Activated T-helper 9 cell treated with anti-CD3 and anti-CD28 coated beads, Interleukin-2, amount 50 U/mL, for 16 hours (primary cell): ENCODE results near the gene DHX40.
"Not testable (repeated sequence)": the region's sequence is repeated elsewhere in the genome, so short reads cannot be mapped to it uniquely, and the experiment has no call there.

Experiments used
- DNase-seq: peaks from one replicate; pipeline ENCODE4 v3.0.0-alpha.2; 2020; ENCODE audit warnings: low read depth

The DHX40 gene

DNA sequence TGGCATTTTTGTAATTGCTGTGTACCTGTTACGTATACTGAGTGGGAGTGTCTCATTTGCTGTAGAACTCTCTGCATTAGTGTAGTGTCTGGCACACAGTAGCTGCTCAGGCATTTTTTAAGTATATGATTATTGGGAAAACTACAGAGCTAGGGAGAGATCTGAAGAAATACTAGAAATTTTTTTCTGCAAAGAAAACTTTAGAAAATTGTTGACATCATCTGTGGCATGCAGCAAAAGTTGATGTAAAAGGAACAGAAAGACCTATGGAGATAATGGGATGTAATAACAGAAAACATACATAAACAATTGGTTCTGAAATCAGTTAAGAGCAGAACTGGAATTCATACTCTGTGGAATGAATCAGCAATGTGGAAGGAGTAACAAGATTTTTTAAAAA lies 65.9 kb downstream of the DHX40 start:
- DNase-seq, result no peak

DNA sequence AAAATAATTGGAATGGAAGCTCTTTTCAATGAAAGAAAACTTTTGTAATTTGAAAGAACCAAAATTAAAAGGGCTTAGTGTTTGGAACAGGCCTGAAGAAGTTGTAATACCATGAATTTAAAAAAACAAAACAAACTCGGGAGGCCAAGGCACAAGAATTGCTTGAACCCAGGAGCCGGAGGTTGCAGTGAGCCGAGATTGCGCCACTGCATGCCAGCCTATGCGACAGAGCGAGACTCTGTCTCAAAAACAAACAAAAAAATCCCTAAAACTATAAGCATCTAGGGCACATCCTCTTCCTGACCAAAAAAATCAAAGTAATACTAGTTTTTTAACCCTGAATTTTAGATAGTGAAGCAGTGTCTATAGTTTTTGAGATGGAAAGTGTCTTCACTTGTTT lies 67.0 kb downstream of the DHX40 start:
- DNase-seq, result no peak

DNA sequence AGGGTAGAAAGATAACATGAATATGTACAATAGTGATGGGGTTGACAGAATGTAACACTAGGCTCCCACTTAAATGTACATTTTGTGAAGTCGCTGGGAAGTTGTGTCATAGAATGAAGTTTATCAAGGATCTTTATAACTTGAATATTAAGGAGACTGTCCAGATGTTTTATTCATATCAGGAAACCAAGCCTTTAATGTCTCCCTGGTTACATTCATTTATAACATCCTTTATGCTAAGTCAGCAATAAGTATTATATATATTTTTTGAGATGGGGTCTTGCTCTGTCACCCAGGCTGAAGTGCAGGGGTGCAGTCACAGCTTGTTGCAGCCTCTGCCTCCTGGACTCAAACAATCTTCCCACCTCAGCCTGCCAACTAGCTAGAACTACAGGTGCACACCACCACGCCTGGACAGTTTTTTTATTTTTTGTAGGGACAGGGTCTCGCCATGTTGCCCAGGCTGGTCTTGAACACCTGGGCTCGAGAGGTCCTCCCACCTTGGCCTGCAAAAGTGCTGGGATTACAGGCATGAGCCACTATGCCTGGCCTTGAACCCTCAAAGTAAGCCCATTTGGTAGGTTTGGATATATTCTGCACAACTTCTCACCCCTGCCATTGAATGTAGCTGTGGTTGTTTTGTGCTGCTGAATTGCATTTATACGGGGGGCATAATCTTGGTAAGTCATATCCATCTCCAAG lies 68.4 kb downstream of the DHX40 start:
- no peak for DNase-seq

DNA sequence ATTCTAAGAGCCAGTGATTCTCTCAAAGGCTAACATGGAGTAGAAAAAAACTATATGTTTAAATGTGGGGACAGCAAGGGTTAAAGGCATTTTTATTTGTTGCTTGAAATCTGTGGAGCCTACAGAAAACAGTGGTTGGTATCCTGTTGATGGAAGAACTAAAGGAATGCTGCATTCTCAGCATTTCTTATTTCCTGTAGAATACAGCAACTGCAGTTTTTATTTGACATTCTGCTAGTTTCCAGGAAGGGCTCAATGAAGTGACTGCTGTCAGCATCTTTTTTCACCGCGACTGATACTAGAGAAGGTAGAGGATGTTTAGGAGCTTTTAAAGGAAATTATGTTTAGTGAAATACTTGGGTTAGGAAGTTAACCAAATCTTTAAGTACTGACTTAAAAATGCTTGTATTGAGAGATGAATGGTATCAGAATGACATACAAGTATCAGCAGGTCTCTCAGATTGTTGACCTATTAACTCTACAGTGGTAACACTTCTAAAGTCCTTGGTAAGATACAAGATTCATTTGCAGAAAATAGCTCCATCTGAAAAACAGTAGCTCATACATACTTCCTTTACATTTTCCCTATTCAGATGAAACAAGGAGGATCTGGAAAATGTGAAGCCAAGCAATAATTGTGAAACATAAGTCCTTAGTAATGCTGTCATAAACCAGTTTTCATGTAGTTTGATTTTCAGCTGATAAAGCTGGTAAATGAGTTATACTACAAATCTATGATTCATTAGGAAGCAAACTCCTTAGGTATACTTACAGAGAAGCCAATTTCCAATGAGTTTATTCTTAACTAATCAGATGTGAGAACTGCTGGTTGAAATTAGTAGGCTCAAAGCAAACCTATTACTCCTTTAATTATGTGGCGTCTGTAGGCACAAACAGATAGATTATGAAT lies 69.5 kb downstream of the DHX40 start:
- no peak for DNase-seq

DNA sequence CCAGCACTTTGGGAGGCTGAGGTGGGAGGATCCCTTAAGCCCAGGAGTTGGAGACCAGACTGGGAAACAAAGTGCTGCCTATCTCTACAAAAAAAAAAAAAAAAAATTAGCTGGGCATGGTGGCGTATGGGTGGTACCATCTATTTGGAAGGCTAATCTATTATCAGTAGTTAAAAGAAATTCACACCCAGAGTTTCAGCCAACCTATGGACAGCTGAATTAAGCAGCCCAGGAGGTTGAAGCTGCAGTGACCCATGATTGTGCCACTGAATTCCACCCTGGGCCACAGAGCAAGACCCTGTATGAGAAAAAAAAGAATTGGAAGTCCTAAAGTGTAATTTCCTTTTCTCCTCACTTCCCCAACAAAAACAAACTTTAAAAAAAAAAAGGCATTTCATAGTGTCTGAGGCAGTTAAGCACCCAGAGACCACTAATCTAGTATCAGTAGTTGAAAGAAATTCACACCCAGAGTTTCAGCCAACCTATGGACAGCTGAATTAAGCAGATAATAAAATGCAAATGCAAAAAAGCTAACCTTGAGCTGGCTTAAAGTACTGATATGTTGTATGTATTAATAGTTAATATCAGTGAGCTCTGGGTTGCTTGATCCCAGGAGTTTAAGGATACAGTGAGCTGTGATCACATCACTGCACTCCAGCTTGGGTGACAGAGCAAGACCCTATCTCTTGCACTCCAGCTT lies 72.4 kb downstream of the DHX40 start:
- DNase-seq, result no peak

DNA sequence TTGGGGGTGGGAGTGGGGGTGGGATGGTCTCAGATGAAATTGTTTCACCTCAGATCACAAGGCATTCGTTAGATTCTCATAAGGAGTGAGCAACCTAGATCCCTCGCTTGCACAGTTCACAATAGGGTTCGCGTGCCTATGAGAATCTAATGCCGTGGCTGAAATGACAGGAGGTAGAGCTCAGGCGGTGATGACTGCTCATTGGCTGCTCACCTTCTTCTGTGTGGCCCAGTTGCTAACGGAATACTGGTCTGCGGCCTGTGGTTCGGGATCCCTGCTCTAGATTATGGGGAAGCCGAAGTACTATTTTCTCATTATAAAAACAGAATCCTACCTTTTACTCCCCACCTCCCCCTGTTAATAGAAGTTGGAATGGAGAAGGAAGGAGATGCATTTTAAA lies 73.1 kb downstream of the DHX40 start:
- DNase-seq, result no peak

DNA sequence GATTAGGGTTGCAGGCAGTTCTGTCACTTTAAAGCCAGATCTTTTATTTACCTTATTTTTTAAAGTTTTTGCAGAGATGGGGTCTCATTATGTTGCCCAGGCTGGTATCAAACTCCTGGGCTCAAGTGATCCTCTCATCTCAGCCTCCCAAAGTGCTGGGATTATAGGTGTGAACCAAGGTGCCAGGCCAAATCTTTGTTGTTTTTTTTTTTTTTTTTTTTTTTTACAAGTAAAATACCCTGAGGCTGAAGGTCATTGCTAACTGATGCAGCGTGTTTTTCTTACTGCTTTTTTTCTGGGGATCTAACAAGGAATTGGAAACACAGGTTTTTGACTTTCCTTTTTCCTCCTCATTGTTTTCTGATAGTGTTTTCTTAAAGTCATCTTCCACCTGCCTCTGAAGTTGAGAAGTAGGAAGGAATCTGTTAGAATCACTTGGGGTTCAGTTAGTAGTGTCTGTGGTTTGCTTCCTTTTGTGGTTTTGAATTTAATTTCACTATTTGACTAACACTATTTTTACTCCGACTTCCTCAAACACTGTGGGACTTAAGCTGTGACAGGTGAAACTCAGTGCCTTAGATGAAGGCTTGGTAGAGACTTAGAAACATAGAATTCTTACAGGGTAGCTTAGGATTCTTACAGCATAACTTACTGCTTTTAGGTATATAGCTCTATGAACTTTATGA lies 76.5 kb downstream of the DHX40 start:
- no peak for DNase-seq

DNA sequence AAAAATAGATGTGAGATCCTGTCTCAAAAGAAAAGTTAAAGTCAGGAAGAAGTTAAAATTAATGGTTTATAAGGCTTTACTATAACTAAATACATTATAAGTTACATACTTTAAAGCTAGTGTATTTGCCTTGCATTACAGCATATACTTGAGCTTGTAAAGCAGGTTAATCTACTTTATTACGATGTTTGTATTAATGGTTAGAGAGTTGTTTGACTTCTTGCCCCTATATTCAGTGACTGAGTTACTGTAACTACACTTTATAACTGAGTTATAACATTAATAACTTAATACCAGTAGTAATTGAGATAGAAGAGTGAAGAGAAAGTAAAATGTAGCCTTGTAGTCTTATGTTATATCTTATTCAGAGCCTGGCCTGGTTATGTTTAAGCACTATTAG lies 77.2 kb downstream of the DHX40 start:
- no peak for DNase-seq

DNA sequence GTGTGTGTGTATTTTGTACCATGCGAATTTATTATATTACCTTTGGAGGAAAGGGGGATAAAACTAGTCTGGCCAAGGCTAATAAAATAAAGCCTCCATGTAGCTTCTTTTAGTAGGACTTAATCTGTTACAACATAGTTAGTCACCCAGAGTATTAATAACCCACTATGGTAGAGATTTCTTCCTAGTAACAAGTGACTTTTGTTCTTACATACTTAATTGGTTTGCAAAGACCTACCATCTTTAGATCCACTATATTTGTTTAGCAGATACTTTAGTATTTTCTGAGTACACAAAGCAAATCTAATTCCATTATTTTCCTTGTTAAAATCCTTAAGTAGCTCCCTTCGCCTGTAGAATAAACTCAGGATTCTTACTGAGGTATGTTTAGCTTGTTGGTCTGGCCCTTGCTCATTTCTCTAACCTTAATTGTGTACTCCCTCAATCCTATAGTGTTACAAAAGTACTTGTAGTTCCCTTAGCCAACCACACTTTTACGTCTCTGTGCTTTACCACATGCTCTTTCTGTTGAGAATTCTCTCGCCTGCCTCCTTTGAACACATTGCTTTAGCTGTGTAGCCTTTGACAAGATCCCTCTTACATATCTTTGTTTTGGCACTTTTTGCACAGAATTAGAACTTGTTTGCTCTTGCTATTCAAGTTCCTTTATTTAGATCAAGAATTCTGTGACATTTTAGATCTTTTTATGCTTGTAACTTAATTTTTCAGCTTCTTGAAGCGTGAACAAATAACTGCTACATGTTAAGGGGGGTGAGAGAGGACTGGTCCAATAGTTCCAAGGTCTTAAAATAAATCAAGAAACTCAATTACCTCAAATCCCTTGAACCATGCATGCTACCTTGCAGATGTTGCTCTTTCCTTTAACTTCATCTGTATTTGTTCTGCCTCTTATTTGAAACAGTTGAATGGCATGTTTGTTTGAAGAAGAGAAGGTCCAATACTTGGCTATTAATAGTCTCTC lies 78.0 kb downstream of the DHX40 start:
- no peak for DNase-seq

DNA sequence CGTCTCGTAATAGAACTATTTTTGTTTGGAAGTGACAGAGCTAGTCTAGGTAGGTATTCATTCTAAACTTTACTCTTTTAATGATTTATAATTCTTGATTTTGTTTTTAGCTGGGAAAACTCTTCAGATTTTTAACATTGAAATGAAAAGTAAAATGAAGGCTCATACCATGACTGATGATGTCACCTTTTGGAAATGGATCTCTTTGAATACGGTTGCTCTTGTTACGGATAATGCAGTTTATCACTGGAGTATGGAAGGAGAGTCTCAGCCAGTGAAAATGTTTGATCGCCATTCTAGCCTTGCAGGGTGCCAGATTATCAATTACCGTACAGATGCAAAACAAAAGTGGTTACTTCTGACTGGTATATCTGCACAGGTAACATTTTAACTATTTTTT lies 81.9 kb downstream of the DHX40 start:
- DNase-seq, result no peak

DNA sequence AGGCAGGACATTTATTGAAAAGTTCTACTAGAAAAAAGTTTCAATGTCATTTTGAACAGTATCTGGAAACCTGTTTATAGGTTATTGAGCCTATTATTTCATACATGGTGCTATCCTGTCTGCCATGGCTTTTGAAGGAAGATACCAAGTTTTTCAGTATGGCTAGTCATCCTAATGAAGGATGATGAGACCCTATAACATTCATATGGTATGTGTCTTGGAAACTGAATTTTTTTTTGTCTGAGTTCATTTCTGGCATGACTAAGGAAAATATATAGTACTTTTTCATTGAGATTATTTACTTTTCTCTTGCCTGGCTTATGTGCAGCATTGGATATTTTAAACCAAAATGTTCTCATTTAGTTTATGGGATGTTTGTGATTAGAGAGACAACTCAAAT lies 84.5 kb downstream of the DHX40 start:
- no peak for DNase-seq

DNA sequence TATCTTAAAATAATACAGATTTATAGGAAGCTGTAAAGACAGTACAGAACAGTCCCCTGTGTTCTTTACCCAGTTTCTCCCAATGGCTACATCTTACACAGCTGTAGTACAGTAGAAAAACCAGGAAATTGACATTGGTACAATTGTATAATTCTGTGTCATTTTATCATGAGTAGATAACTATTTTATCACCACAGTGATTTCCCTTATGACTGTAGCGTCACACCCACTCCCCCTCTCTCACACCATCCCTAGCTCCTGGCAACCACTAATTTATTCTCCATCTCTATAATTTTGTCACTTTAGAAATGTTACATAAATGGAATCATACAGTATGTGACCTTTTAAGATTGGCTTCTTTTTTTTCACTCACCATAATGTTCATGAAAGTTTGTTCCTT lies 85.2 kb downstream of the DHX40 start:
- DNase-seq, result no peak

DNA sequence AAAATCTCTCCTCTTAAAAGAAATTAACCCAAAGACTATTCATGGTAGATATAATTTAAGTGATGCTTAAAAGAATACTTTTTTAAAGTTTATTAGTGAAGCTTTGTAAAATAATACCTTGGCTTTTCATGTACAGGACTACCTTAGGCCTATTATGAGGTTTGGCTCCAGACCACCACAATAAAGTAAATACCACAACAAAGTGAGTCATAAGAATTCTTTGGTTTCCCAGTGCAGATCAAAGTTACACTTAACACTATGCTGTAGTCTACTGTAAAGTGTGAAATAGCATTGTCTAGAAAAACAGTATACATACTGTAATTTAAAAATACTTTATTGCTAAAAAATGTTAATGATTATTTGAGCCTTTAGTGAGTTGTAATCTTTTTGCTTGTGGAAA lies 85.9 kb downstream of the DHX40 start:
- DNase-seq, result no peak

DNA sequence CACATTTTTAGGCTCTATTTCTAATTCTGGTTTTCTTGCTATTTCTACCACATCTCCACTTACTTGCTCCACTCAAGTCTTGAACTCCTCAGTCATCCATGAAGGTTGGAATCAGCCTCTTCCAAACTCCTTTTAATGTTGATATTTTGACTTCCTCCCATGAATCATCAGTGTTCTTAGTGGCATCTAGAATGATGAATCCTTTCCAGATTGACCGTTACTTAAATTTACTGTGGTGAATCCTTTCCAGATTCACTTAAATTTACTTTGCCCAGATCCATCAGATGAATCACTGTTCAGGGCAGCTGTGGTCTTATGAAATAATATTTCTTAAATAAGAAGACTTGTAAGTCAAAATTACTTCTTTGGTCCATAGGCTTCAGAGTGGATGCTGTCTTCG lies 86.7 kb downstream of the DHX40 start:
- DNase-seq, result no peak

DNA sequence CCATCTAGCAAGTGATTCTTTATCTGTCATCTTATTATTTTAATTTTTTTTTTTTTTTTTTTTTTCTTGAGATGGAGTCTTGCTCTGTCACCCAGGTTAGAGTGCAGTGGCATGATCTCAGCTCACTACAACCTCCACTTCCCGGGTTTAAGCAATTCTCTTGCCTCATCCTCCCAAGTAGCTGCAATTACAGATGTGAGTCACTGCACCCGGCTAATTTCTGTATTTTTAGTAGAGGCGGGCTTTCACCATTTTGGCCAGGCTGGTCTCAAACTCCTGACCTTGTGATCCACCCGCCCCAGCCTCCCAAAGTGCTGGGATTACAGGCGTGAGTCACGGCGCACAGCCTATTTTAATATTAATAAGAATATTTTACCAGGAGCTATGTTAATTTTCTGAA lies 91.2 kb downstream of the DHX40 start:
- DNase-seq, result not testable (repeated sequence)
